ENCODE results near the gene VPS54.
"Not testable (repeated sequence)": the region's sequence is repeated elsewhere in the genome, so short reads cannot be mapped to it uniquely, and the experiment has no call there.

DNA sequence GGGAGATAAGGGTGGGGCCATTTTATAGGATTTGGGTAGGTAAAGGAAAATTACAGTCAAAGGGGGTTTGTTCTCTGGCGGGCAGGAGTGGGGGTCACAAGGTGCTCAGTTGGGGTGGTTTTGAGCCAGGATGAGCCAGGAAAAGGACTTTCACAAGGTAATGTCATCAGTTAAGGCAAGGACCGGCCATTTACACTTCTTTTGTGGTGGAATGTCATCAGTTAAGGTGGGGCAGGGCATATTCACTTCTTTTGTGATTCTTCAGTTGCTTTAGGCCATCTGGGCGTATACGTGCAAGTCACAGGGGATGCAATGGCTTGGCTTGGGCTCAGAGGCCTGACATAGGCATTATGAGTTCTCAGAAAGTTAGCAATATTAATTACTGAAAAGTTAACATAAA lies 171.7 kb downstream of the VPS54 start:
- TF ChIP-seq, protein P1, sequence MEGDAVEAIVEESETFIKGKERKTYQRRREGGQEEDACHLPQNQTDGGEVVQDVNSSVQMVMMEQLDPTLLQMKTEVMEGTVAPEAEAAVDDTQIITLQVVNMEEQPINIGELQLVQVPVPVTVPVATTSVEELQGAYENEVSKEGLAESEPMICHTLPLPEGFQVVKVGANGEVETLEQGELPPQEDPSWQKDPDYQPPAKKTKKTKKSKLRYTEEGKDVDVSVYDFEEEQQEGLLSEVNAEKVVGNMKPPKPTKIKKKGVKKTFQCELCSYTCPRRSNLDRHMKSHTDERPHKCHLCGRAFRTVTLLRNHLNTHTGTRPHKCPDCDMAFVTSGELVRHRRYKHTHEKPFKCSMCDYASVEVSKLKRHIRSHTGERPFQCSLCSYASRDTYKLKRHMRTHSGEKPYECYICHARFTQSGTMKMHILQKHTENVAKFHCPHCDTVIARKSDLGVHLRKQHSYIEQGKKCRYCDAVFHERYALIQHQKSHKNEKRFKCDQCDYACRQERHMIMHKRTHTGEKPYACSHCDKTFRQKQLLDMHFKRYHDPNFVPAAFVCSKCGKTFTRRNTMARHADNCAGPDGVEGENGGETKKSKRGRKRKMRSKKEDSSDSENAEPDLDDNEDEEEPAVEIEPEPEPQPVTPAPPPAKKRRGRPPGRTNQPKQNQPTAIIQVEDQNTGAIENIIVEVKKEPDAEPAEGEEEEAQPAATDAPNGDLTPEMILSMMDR (IDR thresholded peaks at IDR 0.05; ENCODE audit: low read depth, low read length, missing input control), result not testable (repeated sequence)
- TF ChIP-seq SP1 (IDR thresholded peaks at IDR 0.05); GABPA (IDR thresholded peaks at IDR 0.05 in 1 of 2, conservative IDR thresholded peaks at IDR 0.05 in 1 of 2); RAD21 (IDR thresholded peaks at IDR 0.05); EGR1 (IDR thresholded peaks at IDR 0.05; ENCODE audit: low read depth in 2 of 2); REST (IDR thresholded peaks at IDR 0.05); YY1 (IDR thresholded peaks at IDR 0.05): not testable (repeated sequence)

Data from liver (tissue), 3 donors.